ENCODE data around the gene SENP5.

Gene SENP5

GRCh38 chr3:196983186-196983585 is 115.5 kb downstream of the SENP5 start:
- no peak for DNase-seq (ENCODE audit: low read depth)
- TF ChIP-seq CTCF (IDR thresholded peaks at IDR 0.05; ENCODE audit: low read depth, low read length, missing control alignments), result no peak
- no peak overlapping the region for H3K4me3 ChIP-seq (ENCODE audit: low read depth, low read length)
